Mucosa of descending colon (tissue), 3 donors: ENCODE results near the gene INTS6L. TPM values are rescaled to one million over a fixed set of nuclear protein-coding genes. Genes with fewer than 3 reads are reported as not detected.
A peak's percentile ranks its signal among the peaks of the same experiment; 100 is the strongest.

ENCODE experiments used
- ATAC-seq: fragments of 200-7000 bp; cut with Tn5 transposase; one replicate; pipeline ENCODE4 v1.9.1; 2020; ENCODE audit warnings: mild to moderate bottlenecking, moderate library complexity
- DNase-seq, 3 donors: peaks; one replicate each; pipeline ENCODE4 v3.0.0-alpha.2; 2020
- H3K36me3 ChIP-seq: fragments of 200-600 bp; one replicate; pipeline ENCODE4 v1.8.0; 2021; ENCODE audit warnings: low read depth, mild to moderate bottlenecking
- H3K4me1 ChIP-seq: fragments of 200-600 bp; one replicate; pipeline ENCODE4 v1.8.0; 2021; ENCODE audit warnings: low read depth, mild to moderate bottlenecking
- H3K4me3 ChIP-seq: fragments of 200-600 bp; one replicate; pipeline ENCODE4 v1.8.0; 2021; ENCODE audit warnings: mild to moderate bottlenecking
- H3K9me3 ChIP-seq: fragments of 200-600 bp; one replicate; pipeline ENCODE4 v1.8.0; 2021; ENCODE audit warnings: mild to moderate bottlenecking
- CTCF ChIP-seq: fragments of 200-600 bp; IDR thresholded peaks from one replicate; pipeline ENCODE4 v1.8.0; 2022; ENCODE audit warnings: antibody characterized with exemption, mild to moderate bottlenecking
- intact Hi-C, 2 donors: fragments of 100-400 bp; cut with DNase I in 1 of 2; cut with micrococcal nuclease in 1 of 2; formaldehyde crosslinking; loops; one replicate each; pipeline versions ENCODE4 v1.11.0 to v1.11.1; 2022; cut with DNase I, micrococcal nuclease
- total RNA-seq, 3 donors: library from RNA; stranded (reverse); fragmentation: NEBNext Ultra II Directional in 2 of 3; extraction: Animal tissue kit (Norgen Biotek cat#: 25700) in 2 of 3; gene quantifications; one replicate each; pipeline versions ENCODE4 v1.2.1 to v1.2.4, GENCODE V29; 2021 to 2023
- donor health status: DM: no; HTN: no; CAD: no; lungs with moderate emphysema.
- donor health status: DM: no; HTN: no; CAD: no.
- donor health status: DM: no; HTN: yes; CAD: no.

INTS6L gene
- total RNA-seq, 3 donors from 2014 or later: 14.2 to 19.8 (median 15.0) TPM

GRCh38 chrX:135535077-135535940 is 14.8 kb downstream of the INTS6L start:
- Histone ChIP-seq H3K36me3 (no peaks in the 10 kb centered on the region), H3K4me3 (no peak overlapping the region), H3K4me1 (peaks cover 4% of the 10 kb centered on the region), H3K9me3 (no peaks in the 10 kb centered on the region)
- intact Hi-C loops: no loop called here
- TF ChIP-seq CTCF: no peak
- no peak for DNase-seq
- ATAC-seq: peak; percentile 79

DNA sequence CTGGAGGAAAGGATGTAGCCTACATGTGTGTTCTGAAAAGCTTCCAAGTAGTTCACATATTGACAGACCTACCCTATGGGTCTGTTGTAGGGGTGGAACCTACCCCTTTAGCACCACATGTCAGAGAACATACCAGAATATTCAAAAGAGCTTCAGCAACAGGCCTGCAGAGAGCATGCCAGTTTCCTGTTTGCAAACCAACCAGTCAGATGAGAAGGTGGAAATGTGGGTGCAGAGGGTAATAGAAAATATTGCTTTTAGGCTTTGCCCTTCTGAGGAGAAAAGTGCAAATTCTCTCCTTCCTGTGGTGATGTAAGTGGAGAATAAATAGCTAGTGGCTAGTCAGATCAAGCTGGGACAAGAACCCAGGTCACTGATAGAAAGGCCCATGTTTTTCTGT is 16.4 kb downstream of the INTS6L start:
- no peak for TF ChIP-seq CTCF
- intact Hi-C loops: no loop called here

GRCh38 chrX:135541351-135541750 is 20.9 kb downstream of the INTS6L start:
- intact Hi-C loops: no loop called here
- TF ChIP-seq CTCF: no peak
- H3K36me3 ChIP-seq: no peaks in the 10 kb centered on the region
- DNase-seq: no peak
- no peaks in the 10 kb centered on the region for H3K9me3 ChIP-seq
- ATAC-seq: no peak
- no peak overlapping the region for H3K4me3 ChIP-seq
- H3K4me1 ChIP-seq: no peaks in the 10 kb centered on the region

More for the DNA sequence above, 16.4 kb downstream of the INTS6L start:
- no peaks in the 10 kb centered on the region for H3K36me3 ChIP-seq
- H3K9me3 ChIP-seq: no peaks in the 10 kb centered on the region
- DNase-seq: no peak
- ATAC-seq: peak; percentile 11
- no peak overlapping the region for H3K4me3 ChIP-seq
- H3K4me1 ChIP-seq: peaks cover 4% of the 10 kb centered on the region

DNA sequence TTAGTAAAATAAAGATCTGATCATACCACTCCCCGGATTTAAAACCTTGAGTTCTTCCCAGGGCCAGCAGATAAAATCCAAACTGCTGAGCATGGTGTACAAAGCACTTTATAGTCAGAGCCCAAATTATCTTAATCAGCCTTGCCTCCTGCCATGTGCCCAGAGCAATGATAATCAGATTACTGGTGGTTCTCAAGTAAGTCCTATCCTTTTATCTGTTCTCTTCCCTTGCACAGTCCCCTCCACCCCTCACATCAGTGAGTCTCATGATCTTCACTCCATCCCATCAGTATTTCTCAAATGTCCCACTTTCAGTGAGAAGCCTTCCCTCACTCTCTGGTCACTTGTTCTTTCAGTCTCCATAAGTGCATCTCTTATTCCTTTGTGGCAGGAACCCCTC is 22.7 kb downstream of the INTS6L start:
- no peaks in the 10 kb centered on the region for H3K36me3 ChIP-seq
- TF ChIP-seq CTCF: no peak
- H3K4me3 ChIP-seq: no peak overlapping the region
- intact Hi-C loops: no loop called here
- DNase-seq (no peak), ATAC-seq (no peak)
- H3K4me1 ChIP-seq: no peaks in the 10 kb centered on the region
- H3K9me3 ChIP-seq: no peaks in the 10 kb centered on the region

DNA sequence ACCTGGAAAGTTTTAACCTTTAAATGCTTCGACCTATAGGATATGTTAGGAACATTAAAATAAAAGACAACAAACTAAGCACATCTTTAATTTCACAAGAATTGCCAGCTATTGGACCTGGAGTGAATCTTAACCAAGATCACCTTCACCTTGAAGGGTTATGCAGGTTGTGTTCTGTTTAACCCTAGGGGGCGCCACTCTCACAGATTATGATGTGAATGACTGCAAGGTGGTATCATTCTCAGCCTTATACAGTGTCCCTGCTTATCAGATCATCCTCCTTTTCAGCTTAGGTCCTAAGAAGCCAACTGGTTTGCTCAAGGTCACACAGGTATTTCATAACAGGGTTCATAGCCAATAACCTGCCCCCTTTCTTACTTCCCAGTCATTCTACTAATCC is 23.5 kb downstream of the INTS6L start:
- DNase-seq: peak in 1 of 3 donors; percentile 65

More for the DNA sequence above, 23.5 kb downstream of the INTS6L start:
- TF ChIP-seq CTCF: no peak
- Histone ChIP-seq H3K4me1 (no peaks in the 10 kb centered on the region), H3K4me3 (no peak overlapping the region), H3K36me3 (no peaks in the 10 kb centered on the region), H3K9me3 (no peaks in the 10 kb centered on the region)
- intact Hi-C loops: no loop called here
- peak; percentile 81 for ATAC-seq
